HepG2 (cell line): ENCODE results near the gene DNAJB11. TPM values are rescaled to one million over a fixed set of nuclear protein-coding genes. Genes with fewer than 3 reads are reported as not detected.
A peak's percentile ranks its signal among the peaks of the same experiment; 100 is the strongest.

Experiments
- ATAC-seq: fragments of 200-7000 bp; cut with Tn5 transposase; 3 replicates; pipeline ENCODE4 v1.9.1; 2020; ENCODE audit warnings: mild to moderate bottlenecking, moderate library complexity
- BruUV-seq: library from RNA; stranded (reverse); fragments of 400-500 nt; replicated peaks from 2 replicates; lab custom pipeline; 2021; lab: Mats Ljungman, UMichigan
- CTCF ChIA-PET: fragments of 300-600 bp; formaldehyde crosslinking; extraction: SDS; loops from one replicate; lab custom pipeline; 2021; ENCODE audit warnings: low total read pairs, inconsistent platforms, low intra/inter-chr PET ratio; lab: Yijun Ruan, JAX
- POLR2A ChIA-PET: fragments of 350-600 bp; sonication (Branson Sonifier 250); formaldehyde crosslinking; loops from one replicate; lab custom pipeline; 2020; ENCODE audit warnings: antibody characterized with exemption, inconsistent platforms; lab: Yijun Ruan, JAX
- DNase-seq: peaks from one replicate; pipeline ENCODE4 v3.0.0-alpha.2; 2015; ENCODE audit warnings: low spot score
- FAIRE-seq: peaks from 3 replicates; lab custom pipeline; 2011; peaks lifted over from hg19 to GRCh38; lab: Jason Lieb, UNC
- H2AFZ ChIP-seq: one replicate; pipeline ENCODE4 v1.6.1; 2011; ENCODE audit warnings: low read length, inconsistent platforms
- H3K27ac ChIP-seq: fragments of 300-600 bp; 3 replicates; pipeline ENCODE4 v1.8.0; 2011; ENCODE audit warnings: mixed run types, mild to moderate bottlenecking, mixed read lengths, low read length, inconsistent platforms; ENCODE audit not compliant: insufficient read depth; ENCODE audit errors: extremely low read length
- H3K27me3 ChIP-seq, 2 experiments: fragments of 200-600 bp in 1 of 2; 2 replicates in 1 of 2; 3 replicates in 1 of 2; pipeline versions ENCODE4 v1.6.0 to v1.8.0; 2011; ENCODE audit warnings: low read length in 2 of 2, mild to moderate bottlenecking in 2 of 2, moderate library complexity in 2 of 2, inconsistent platforms in 1 of 2; ENCODE audit not compliant: insufficient read depth in 2 of 2, control insufficient read depth in 1 of 2
- H3K36me3 ChIP-seq, 2 experiments: fragments of 200-600 bp in 1 of 2; replicated peaks in 1 of 2; 2 replicates in 1 of 2; 3 replicates in 1 of 2; pipeline versions ENCODE4 v1.5.1 to v1.8.0; 2011; ENCODE audit warnings: low read length in 2 of 2, inconsistent platforms in 1 of 2; ENCODE audit not compliant: insufficient read depth in 2 of 2, control insufficient read depth in 1 of 2
- H3K4me1 ChIP-seq: 2 replicates; pipeline ENCODE4 v1.5.1; 2012; ENCODE audit warnings: low read length, inconsistent platforms; ENCODE audit not compliant: insufficient read depth
- H3K4me2 ChIP-seq: 2 replicates; pipeline ENCODE4 v1.6.0; 2011; ENCODE audit warnings: low read depth, low read length, inconsistent platforms
- H3K4me3 ChIP-seq, 3 experiments: fragments of 200-600 bp in 1 of 3; sonication (generic), shearing (Covaris generic) in 1 of 3; replicated peaks in 1 of 3; 2 replicates each; pipeline ENCODE4 v1.5.1; 2011 to 2016; ENCODE audit warnings: low read length in 3 of 3, inconsistent platforms in 2 of 3, low read depth in 2 of 3, mild to moderate bottlenecking in 2 of 3, control low read depth in 1 of 3, mixed read lengths in 1 of 3; ENCODE audit not compliant: insufficient read depth in 1 of 3
- H3K79me2 ChIP-seq: one replicate; pipeline ENCODE4 v1.6.1; 2011; ENCODE audit warnings: low read length, inconsistent platforms; ENCODE audit not compliant: insufficient read depth
- H3K9ac ChIP-seq: 2 replicates; pipeline ENCODE4 v1.6.0; 2011; ENCODE audit warnings: mild to moderate bottlenecking, low read depth, low read length, inconsistent platforms; ENCODE audit not compliant: insufficient read depth
- H3K9me3 ChIP-seq: 2 replicates; pipeline ENCODE4 v1.5.1; 2012; ENCODE audit warnings: mild to moderate bottlenecking, low read length
- H4K20me1 ChIP-seq: 2 replicates; pipeline ENCODE4 v1.6.0; 2011; ENCODE audit warnings: inconsistent platforms, mild to moderate bottlenecking, low read length, moderate library complexity; ENCODE audit not compliant: insufficient read depth
- ATF3 ChIP-seq: sonication (generic); formaldehyde crosslinking; IDR thresholded peaks from 2 replicates; pipeline ENCODE4 v1.4.0; 2020; ENCODE audit warnings: missing genetic modification reagents
- CHD2 ChIP-seq: IDR thresholded peaks from 2 replicates; pipeline ENCODE4 v1.6.1; 2011; ENCODE audit warnings: low read depth, low read length, improper control_type of control experiment
- MEF2D ChIP-seq: sonication (generic); formaldehyde crosslinking; IDR thresholded peaks from 2 replicates; pipeline ENCODE4 v1.5.1; 2020; ENCODE audit warnings: mild to moderate bottlenecking, missing genetic modification reagents
- RBM22 ChIP-seq: fragments of 200-400 bp; formaldehyde crosslinking; optimal IDR thresholded peaks from 2 replicates; pipeline ENCODE3; 2017; ENCODE audit warnings: mild to moderate bottlenecking, low read length, moderate library complexity
- TMF1 ChIP-seq: sonication (generic); formaldehyde crosslinking; IDR thresholded peaks from 2 replicates; pipeline ENCODE4 v1.8.1; 2022; ENCODE audit warnings: low read depth, missing genetic modification reagents
- U2AF1 ChIP-seq: fragments of 200-400 bp; formaldehyde crosslinking; optimal IDR thresholded peaks from 2 replicates; pipeline ENCODE3; 2017; ENCODE audit warnings: mild to moderate bottlenecking, low read depth, low read length
- USF2 ChIP-seq, 2 experiments: sonication (generic) in 1 of 2; formaldehyde crosslinking in 1 of 2; IDR thresholded peaks; 2 replicates each; pipeline versions ENCODE4 v1.5.1 to v1.6.1; 2011 to 2020; ENCODE audit warnings: borderline replicate concordance in 1 of 2, low read depth in 1 of 2, low read length in 1 of 2, mild to moderate bottlenecking in 1 of 2, missing genetic modification reagents in 1 of 2, moderate library complexity in 1 of 2
- WGBS: methylation state at CpG from one replicate; pipeline ENCODE4 v1.1.6; 2017; ENCODE audit warnings: low lambda C conversion rate; 5-methylcytosine and 5-hydroxymethylcytosine counted together
- in situ Hi-C: cut with HindIII; loops from 2 replicates; pipeline ENCODE4 v1.10.0; 2017; ENCODE audit warnings: low pct_unique_long_range_greater_than_20kb; ENCODE audit not compliant: extremely low pct_ligation_motif_present
- intact Hi-C: fragments of 100-400 bp; cut with micrococcal nuclease; formaldehyde crosslinking; loops from one replicate; pipeline ENCODE4 v1.10.0; 2022; ENCODE audit not compliant: unreplicated experiment
- polyA plus RNA-seq, 8 experiments: library from polyadenylated mRNA; depleted of rRNA in 3 of 8; stranded (reverse) in 7 of 8; unstranded in 1 of 8; fragments of >200 nt; fragmentation: Illumina TruSeq in 4 of 8; extraction: Trizol in 4 of 8; gene quantifications; 2 replicates each; pipeline versions ENCODE4 v1.2.1 to v1.2.3, GENCODE V29; 2011 to 2016; ENCODE audit warnings: low read depth in 4 of 8, missing spikeins in 1 of 8, mixed read lengths in 1 of 8; ENCODE audit not compliant: insufficient read depth in 1 of 8
- total RNA-seq, 5 experiments: library from RNA; depleted of rRNA; stranded (reverse); fragments of >200 nt; fragmentation: Illumina TruSeq; extraction: Trizol; gene quantifications; 2 replicates each; pipeline ENCODE4 v1.2.3, GENCODE V29; 2016; ENCODE audit warnings: low read depth in 1 of 5

Gene DNAJB11
- total and polyA plus RNA-seq, 2 of the 13 experiments (the other 11 are each of a cell fraction or from before 2014, with no cell fraction given): 41.0 to 132 TPM

GRCh38 chr3:186523022-186523421 lies 47.5 kb upstream of the DNAJB11 start:
- BruUV-seq: no TSS peak
- ATAC-seq (no peak), DNase-seq (no peak), FAIRE-seq (no peak)
- no peaks in the 10 kb centered on the region for H3K9me3 ChIP-seq
- 81% methylated on average over 6 of the region's 6 CpGs for whole genome bisulfite sequencing
- no peaks in the 10 kb centered on the region for H3K79me2 ChIP-seq
- TF ChIP-seq MEF2D (CRISPR knock-in tag) (no peak), TMF1 (CRISPR knock-in tag) (no peak), RBM22 (no peak), USF2 (IDR thresholded peaks at IDR 0.05; ENCODE audit: low read depth, low read length) (no peak), USF2 (CRISPR knock-in tag; IDR thresholded peaks at IDR 0.05; ENCODE audit: borderline replicate concordance) (peak; percentile 30; the same call in 1 of the 2 replicates), ATF3 (CRISPR knock-in tag) (no peak), CHD2 (no peak), U2AF1 (no peak)
- ChIA-PET CTCF (no interaction called here), POLR2A (no interaction called here)
- no peaks in the 10 kb centered on the region for H3K36me3 ChIP-seq
- no peak overlapping the region for H3K4me3 ChIP-seq
- in situ Hi-C loops: no loop called here
- peak overlapping the region; percentile 20; the same call in 1 of the 2 replicates for H3K4me2 ChIP-seq
- no peaks in the 10 kb centered on the region for H4K20me1 ChIP-seq
- intact Hi-C loops: no loop called here
- H3K27ac ChIP-seq: no peak overlapping the region
- H3K9ac ChIP-seq: no peak overlapping the region
- peaks cover 58% of the 10 kb centered on the region for H3K4me1 ChIP-seq
- H2AFZ ChIP-seq: no peak overlapping the region
- H3K27me3 ChIP-seq: 0 out of 5 replicates have a peak, but pooled peaks cover 0 to 1% of the 10 kb centered on the region in 2 experiments
